Right forelimb (tissue), 1 donor: ENCODE data around the gene GADD45A.
A peak's percentile ranks its signal among the peaks of the same experiment; 100 is the strongest.
"Not testable (repeated sequence)": the region's sequence is repeated elsewhere in the genome, so short reads cannot be mapped to it uniquely, and the experiment has no call there.

Experiments
- DNase-seq: peaks from one replicate; pipeline ENCODE4 v3.0.0-alpha.2; 2018

Gene GADD45A

DNA sequence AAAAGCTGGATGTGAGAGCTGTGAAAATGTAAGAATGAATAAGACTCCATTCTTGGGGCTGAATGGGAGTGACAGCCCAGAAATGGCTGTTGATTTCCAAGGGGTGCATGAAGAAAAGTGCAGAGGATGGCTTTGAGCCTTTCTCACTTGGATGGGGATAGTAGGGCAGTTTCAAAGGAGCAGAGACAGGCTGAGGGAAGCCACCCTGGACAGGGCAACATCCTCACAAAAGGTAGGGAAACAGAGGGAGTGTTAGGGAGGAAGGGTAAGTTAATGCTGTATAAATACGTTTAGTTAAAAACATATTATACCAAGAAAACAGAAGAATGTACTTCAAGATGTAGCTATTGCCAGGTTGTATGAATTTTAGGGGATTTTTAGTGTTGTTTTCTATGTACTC, 38.1 kb downstream of the GADD45A start:
- no peak for DNase-seq

DNA sequence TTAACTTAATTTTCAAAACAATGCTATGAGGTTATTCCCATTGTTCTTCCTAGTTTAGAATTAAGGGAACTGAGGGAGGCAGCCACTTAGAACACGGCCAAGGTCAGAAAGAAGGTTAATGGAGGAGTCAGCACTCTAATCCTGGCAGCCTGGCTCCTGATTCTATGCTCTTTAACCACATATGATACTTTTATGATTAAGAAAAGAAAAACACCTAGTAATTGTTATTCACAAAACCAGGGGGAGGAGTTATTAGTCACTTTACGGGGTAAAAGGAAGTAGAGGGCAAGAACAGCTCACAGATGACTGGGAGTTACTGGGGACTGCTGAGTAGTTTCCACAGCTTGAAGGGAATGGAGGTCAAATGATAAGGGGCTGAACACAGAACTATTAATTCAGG, 38.6 kb downstream of the GADD45A start:
- DNase-seq = no peak

- DNase-seq = no peak
These were observed 40.0 kb downstream of the GADD45A start for GRCh38 chr1:67724928-67725560.

DNA sequence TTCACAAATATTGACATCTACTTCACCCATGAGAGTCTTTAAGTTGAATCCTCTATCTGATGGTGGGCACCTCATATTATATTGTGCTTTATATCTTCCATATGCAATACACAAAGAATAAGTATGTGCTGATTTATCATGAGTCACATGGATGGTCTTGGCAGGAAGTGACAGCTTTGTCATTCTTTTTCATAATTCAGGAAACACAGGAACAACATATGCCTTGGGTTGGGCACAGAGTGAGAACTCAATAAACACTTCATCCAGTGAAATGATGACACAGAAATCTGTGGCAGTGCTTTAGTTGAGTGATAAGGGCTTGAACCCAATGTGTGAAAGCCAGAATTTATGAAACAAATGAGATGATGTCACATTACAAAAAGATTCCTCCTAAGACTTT, 41.2 kb downstream of the GADD45A start:
- no peak for DNase-seq

GRCh38 chr1:67729872-67730271, 44.9 kb downstream of the GADD45A start:
- no peak for DNase-seq

DNA sequence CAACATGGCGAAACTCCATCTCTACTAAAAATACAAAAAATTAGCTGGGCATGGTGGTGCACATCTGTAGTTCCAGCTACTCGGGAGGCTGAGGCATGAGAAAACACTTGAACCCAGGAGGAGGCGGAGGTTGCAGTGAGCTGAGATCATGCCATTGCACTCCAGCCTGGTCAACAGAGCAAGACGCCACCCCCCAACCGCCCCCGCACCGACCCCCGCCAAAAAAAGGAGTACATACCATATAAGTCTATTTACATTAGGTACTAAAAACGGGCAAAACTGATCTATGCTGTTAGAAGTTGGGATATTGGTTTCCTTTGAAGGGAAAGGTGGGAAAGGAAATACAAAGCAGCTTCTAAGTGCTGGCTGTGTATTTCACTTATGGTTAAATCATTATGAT, 45.3 kb downstream of the GADD45A start:
- DNase-seq = not testable (repeated sequence)

DNA sequence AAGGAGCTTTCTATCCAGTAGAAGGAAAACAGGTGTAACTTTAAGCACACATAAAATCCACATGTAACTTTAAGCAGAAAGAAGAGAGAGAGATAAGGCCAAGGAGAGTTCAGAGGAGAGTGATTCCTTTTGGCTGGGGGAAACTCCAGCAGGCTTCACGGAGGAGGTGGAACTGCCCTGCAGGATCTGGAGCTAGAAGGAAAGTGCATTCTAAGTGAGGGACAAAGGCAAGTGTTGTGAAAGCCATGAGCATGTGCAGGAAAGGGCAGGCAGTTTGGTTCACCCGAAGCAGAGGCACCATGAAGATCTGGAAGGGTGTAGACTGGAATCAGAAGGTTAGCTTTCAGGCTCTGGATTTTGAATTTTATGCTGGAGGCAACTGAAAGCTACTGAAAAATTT, 46.3 kb downstream of the GADD45A start:
- no peak for DNase-seq

GRCh38 chr1:67732750-67733151, 47.8 kb downstream of the GADD45A start:
- DNase-seq = no peak

DNA sequence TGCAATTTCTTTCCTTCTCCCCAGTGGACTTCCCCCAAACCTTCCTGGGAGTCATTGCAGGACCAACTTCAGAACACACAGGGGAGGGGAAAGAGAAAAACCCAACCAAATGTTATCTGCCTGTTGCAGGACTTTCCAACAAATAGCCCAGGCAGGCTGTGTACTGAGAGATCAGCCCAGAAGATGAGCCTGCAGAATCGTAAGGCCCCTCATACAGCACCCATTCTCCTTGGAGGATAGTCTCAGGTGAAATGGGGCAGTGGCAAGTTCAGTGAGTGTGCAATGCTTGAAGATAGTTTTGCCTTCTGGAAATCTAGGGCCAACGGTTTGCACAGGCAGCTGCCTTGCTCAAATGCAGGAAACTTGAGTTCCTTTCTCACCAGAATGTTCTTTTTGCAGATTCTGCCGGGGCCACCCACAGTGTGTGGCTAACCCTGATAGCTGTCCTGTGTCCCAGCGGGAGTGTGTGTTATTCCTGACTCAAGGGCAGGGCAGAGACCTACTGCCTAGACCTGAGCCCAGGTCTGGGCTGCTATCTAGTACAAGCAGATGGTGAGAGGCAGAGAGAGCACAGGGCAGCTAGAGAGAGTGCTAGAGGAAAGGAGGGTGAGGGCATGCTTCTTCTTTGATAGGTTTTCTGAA, 48.8 kb downstream of the GADD45A start:
- DNase-seq = no peak

GRCh38 chr1:67734323-67734690, 49.3 kb downstream of the GADD45A start:
- DNase-seq = no peak

- DNase-seq = no peak
These were observed 50.2 kb downstream of the GADD45A start for GRCh38 chr1:67735206-67735605.

- DNase-seq = peak; percentile 74
These were observed 51.0 kb downstream of the GADD45A start for GRCh38 chr1:67735806-67736627.

GRCh38 chr1:67736750-67737149, 51.7 kb downstream of the GADD45A start:
- no peak for DNase-seq

- no peak for DNase-seq
These were observed 52.9 kb downstream of the GADD45A start for GRCh38 chr1:67737875-67738274.
